ENCODE measurements around the gene LRRC75A. TPM values are rescaled to one million over a fixed set of nuclear protein-coding genes. Genes with fewer than 3 reads are reported as not detected.
A peak's percentile ranks its signal among the peaks of the same experiment; 100 is the strongest.

LRRC75A gene
- total and polyA plus RNA-seq, 2 of the 13 experiments (the other 11 are each of a cell fraction or from before 2014, with no cell fraction given), result 0.03 TPM; not detected in 1

- Histone ChIP-seq H3K4me1 (ENCODE audit: insufficient read depth, low read length) (0 out of 2 replicates have a peak, but pooled peaks cover 6% of the 10 kb centered on the region), H2AFZ (ENCODE audit: low read length) (no peak overlapping the region), H3K9ac (ENCODE audit: insufficient read depth, low read depth, low read length) (no peak overlapping the region), H3K9me3 (ENCODE audit: low read length) (no peaks in the 10 kb centered on the region), H3K36me3 (replicated peaks in 1 of 2; ENCODE audit: control insufficient read depth in 1 of 2, insufficient read depth in 2 of 2, low read length in 2 of 2) (peaks cover 0 to 4% of the 10 kb centered on the region in 2 experiments; a peak in 3 of 5 replicates), H4K20me1 (ENCODE audit: insufficient read depth, low read length) (peaks cover 3% of the 10 kb centered on the region; the same call in 1 of the 2 replicates), H3K27ac (ENCODE audit: extremely low read length, insufficient read depth, low read length) (no peak overlapping the region), H3K27me3 (ENCODE audit: control insufficient read depth in 1 of 2, insufficient read depth in 2 of 2, low read length in 2 of 2) (no peaks in the 10 kb centered on the region), H3K79me2 (ENCODE audit: insufficient read depth, low read length) (no peaks in the 10 kb centered on the region), H3K4me3 (replicated peaks in 1 of 3; ENCODE audit: insufficient read depth in 1 of 3, low read depth in 2 of 3, low read length in 3 of 3) (no peak overlapping the region), H3K4me2 (ENCODE audit: low read depth, low read length) (no peak overlapping the region)
- no peak for ATAC-seq
- BruUV-seq (replicated peaks), result no TSS peak
- POLR2A ChIA-PET, result interaction anchor here (0.9 to 3.5 kb wide), 3 partner anchors 10 to 15 kb away, joined by 3 to 19 read pairs (median 6); no protein-coding TSS in a partner anchor
- CTCF ChIA-PET (ENCODE audit: low intra/inter-chr PET ratio, low total read pairs), result interaction anchor here (0.7 to 2.4 kb wide), 2 partner anchors 68 to 137 kb away, joined by 3 to 45 read pairs; no protein-coding TSS in a partner anchor
- intact Hi-C loops (cut with micrococcal nuclease; ENCODE audit: unreplicated experiment), result loop anchor here (1.0 kb wide), 1 partner anchor 68 kb away; no protein-coding TSS in a partner anchor
- no peak for DNase-seq (ENCODE audit: low spot score)
- WGBS (ENCODE audit: low lambda C conversion rate), result 84% methylated on average over 4 of the region's 4 CpGs
- in situ Hi-C loops (cut with HindIII; ENCODE audit: extremely low pct_ligation_motif_present, low pct_unique_long_range_greater_than_20kb), result loop anchor here (5.0 kb wide), 1 partner anchor 69 kb away; no protein-coding TSS in a partner anchor
- FAIRE-seq, result no peak
- TF ChIP-seq SMAD3 (CRISPR knock-in tag; IDR thresholded peaks at IDR 0.05) (no peak), JDP2 (CRISPR knock-in tag; IDR thresholded peaks at IDR 0.05; ENCODE audit: borderline replicate concordance) (no peak), AKAP8 (CRISPR knock-in tag; IDR thresholded peaks at IDR 0.05) (0 out of 2 replicates have a peak, but pooled peaks have one; percentile 10), ZNF710 (CRISPR knock-in tag; IDR thresholded peaks at IDR 0.05; ENCODE audit: borderline replicate concordance) (peak; percentile 8; the same call in 1 of the 2 replicates), ZFP91 (CRISPR knock-in tag; IDR thresholded peaks at IDR 0.05; ENCODE audit: borderline replicate concordance) (0 out of 2 replicates have a peak, but pooled peaks have one; percentile 1), MAZ (IDR thresholded peaks at IDR 0.05; ENCODE audit: borderline replicate concordance, low read depth, low read length) (no peak), MAZ (CRISPR knock-in tag; IDR thresholded peaks at IDR 0.05; ENCODE audit: low read depth) (0 out of 2 replicates have a peak, but pooled peaks have one; percentile 2), HIVEP1 (CRISPR knock-in tag; IDR thresholded peaks at IDR 0.05) (0 out of 2 replicates have a peak, but pooled peaks have one; percentile 8), ZNF318 (CRISPR knock-in tag; IDR thresholded peaks at IDR 0.05) (0 out of 2 replicates have a peak, but pooled peaks have one; percentile 16), NR0B2 (CRISPR knock-in tag; IDR thresholded peaks at IDR 0.05) (0 out of 2 replicates have a peak, but pooled peaks have one; percentile 4)
These were observed 38.5 kb downstream of the LRRC75A start for GRCh38 chr17:16453493-16453851.
